Amygdala (tissue), 56 donors: ENCODE results near the gene LIPC.
"Not testable (repeated sequence)": the region's sequence is repeated elsewhere in the genome, so short reads cannot be mapped to it uniquely, and the experiment has no call there.

Experiments used
- DNase-seq, 56 donors: peaks; one replicate each; lab custom pipeline; 2025; lab: John Stamatoyannopoulos, UW

Gene LIPC

DNA sequence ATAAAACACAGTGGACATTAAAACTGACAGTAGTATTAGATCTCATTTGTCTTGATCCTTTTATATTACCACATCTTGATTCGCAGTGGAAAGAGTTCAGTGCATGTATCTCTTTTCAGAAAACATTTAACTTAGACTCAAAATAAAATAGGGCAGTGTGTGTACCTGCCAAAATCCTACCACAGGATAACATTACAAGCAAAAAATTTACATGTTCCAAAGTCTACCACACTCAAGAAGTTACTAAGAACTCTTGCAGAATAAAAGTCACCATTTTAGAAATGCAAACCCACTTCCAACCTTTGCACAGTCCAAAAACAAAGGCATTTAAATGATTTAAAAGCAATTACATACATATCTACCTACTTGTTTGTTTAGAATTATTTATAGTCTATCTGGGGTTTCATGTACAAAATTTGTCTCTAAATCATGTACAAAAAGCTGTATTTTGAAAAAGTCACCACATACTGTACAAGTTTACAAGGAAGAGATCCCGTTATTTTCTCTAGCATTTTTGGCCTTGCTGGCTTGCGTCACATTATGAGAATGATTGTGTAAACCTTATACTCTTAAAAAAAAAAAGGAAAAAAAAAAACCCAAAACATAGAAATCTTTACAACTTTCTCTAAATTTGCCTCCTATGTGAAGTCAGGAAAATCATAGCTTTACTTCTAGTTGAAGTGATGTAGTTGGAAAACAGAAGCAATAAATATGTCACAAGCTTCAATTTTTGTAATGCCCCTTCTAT, 163.9 kb downstream of the LIPC start:
- no peak for DNase-seq

DNA sequence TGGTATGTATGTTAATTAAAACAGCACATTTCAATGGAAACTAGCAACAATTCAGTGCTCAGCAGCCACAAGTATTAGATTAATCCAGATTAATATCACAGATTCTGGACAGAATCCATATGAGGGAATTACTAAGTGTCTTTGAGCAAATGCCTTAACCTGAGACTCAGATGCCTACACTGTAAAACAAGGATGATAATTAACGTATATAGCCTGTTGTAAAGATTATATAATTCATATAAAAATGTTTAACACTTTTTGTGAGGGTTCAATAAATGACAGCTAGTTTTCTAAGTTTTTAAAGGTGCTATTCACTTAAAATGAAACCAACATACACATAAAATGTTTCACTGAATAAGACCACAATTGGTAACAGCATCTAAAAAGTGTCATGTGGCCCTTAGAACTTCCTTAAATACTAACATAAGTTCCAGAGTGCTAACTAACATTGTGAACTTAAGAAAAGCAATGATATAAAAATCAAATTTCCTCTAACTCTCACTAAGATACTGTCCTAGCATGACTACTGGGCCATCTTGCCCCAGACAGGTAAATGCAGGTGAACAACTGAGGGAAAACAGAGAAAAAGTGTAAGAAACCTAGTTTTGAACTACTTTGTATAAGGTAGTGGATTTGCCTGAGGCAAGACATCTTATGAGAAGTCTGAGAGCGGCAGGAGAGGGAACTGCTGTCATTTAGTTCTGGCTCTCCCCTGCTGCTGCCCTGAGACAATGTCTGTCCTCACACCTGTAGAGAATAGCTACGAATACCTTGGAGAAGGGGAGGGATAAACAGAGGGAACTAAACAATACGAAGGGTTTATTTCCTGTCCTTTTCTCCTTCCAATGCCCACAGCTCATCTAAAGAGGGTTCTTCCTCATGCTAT, 166.4 kb downstream of the LIPC start:
- DNase-seq: no peak

DNA sequence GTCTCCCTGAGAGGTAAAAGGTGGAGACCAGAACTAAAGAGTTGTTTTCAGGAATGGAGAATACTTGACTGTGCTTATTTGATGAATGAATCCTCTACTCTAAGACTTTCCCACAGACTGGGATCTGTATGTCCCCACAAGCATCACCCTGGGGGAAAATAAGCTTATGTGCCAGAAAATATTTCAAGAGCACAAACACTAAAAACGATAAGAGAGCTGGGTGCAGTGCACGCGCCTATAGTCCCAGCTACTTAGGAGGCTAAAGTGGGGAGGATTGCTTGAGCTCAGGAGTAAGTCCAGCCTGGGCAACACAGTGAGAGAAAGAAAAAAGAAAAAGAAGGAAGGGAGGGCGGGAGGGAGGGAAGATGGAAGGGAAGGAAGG, 167.0 kb downstream of the LIPC start:
- no peak for DNase-seq

DNA sequence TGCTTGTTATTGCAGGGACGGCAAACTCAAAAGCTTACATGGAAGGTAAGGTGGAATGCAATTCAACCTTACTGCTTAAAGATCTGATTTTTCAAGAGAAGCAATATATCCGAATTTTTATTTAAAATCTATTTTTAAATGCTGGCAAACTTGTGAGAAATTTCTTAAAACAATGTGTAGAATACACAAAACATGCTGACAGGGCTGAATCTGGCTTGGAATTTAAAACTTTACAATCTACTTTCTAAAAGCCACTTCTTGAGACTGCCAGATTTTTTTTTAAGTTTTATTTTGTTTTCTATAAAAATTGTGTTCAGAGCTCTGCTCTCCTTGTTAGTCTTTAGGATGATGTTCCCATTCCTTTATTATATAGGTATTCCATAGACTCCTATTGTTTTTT, 171.0 kb downstream of the LIPC start:
- no peak for DNase-seq

DNA sequence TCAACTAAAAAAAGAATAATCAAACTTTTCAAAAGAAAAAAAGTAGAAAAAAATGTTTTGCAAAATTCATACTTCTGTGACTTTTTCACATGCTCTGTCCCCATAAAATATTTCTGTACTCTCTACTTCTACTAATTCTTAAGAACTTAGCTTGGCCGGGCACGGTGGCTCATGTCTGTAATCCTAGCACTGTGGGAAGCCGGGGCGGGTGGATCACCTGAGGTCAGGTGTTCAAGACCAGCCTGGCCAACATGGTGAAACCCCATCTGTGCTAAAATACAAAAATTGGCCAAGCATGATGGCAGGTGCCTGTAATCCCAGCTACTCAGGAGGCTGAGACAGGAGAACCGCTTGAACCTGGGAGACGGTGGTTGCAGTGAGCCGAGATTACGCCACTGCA, 172.1 kb downstream of the LIPC start:
- not testable (repeated sequence) for DNase-seq

- DNase-seq: no peak
These were observed 172.7 kb downstream of the LIPC start for GRCh38 chr15:58604455-58604923.

DNA sequence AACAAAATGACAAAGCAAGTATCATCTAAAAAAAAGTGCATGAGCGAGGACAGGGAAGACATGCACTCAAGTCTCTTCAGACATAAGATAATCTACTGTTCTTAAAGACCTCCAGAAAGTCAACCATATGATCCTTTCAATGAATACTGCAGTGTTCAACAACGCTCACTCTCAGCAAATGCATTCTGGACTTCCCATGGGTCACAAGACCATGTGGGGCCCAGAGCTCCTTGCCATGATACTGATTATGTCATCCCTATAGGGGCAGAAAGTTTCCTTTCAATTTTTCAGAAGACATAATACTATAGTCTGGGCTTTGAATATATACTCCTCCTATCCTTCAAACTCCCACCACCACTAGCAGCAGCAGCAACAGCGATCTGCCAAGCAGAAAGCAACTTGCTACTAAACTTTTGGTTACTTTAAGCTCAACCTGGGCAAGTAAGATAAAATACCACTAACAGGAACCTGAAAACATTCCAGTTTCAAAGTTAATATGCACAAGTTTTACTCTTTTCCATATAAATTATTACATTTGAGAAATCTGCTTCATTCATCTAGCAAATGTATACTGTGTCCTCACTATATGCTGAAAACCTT, 174.2 kb downstream of the LIPC start:
- no peak for DNase-seq

GRCh38 chr15:58606577-58607080, 174.8 kb downstream of the LIPC start:
- DNase-seq: no peak

GRCh38 chr15:58608129-58608590, 176.4 kb downstream of the LIPC start:
- DNase-seq: no peak

GRCh38 chr15:58608711-58609110, 176.9 kb downstream of the LIPC start:
- DNase-seq: no peak

- no peak for DNase-seq
These were observed 180.2 kb downstream of the LIPC start for GRCh38 chr15:58611731-58612676.

DNA sequence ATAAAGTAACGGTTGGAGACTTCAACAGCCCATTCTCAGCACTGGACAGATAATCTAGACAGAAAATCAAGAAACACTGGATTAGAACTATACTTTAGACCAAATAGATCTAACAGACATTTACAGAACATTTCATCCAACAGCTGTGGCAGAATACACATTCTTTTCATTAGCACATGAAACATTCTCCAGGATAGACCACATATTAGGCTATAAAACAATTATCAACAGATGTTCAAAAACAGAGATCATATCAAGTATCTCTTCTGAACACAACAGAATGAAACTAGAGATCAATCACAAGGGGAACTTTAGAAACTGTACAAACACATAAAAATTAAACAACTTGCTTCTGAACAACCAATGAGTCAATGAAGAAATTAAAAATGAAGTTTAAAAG, 184.4 kb downstream of the LIPC start:
- no peak for DNase-seq
